ENCODE data around the gene PCDHB8.
"Not testable (repeated sequence)": the region's sequence is repeated elsewhere in the genome, so short reads cannot be mapped to it uniquely, and the experiment has no call there.

The PCDHB8 gene

GRCh38 chr5:141177577-141178191 is at the start of gene PCDHB8:
Gene PCDHB8, plus strand, starts transcription at chr5:141177790. Its CDS starts 245 bp downstream, at chr5:141178035.
- DNase-seq = peak; percentile 1

- DNase-seq = no peak
These were observed 42.4 kb upstream of the PCDHB8 start, which contains the start of gene PCDHB5 for GRCh38 chr5:141135030-141135717. Gene PCDHB5, plus strand, starts transcription at chr5:141135206. Its CDS starts 229 bp downstream, at chr5:141135435.

GRCh38 chr5:141135718-141136266 is 41.8 kb upstream of the PCDHB8 start:
- DNase-seq = no peak

GRCh38 chr5:141137346-141137745 is 40.2 kb upstream of the PCDHB8 start:
- not testable (repeated sequence) for DNase-seq

GRCh38 chr5:141149812-141150211 is 27.8 kb upstream of the PCDHB8 start, which contains the start of gene PCDHB6:
Gene PCDHB6, plus strand, starts transcription at chr5:141150057. Its CDS starts 201 bp downstream, at chr5:141150258.
- DNase-seq = no peak

GRCh38 chr5:141150224-141150992 is 27.2 kb upstream of the PCDHB8 start:
- DNase-seq = no peak

GRCh38 chr5:141150993-141151325 is 26.6 kb upstream of the PCDHB8 start:
- DNase-seq = no peak

GRCh38 chr5:141151632-141152031 is 26.0 kb upstream of the PCDHB8 start:
- DNase-seq = not testable (repeated sequence)

GRCh38 chr5:141152096-141152495 is 25.5 kb upstream of the PCDHB8 start:
- DNase-seq = not testable (repeated sequence)

- no peak for DNase-seq
These were observed 21.8 kb upstream of the PCDHB8 start for GRCh38 chr5:141155540-141156374.

GRCh38 chr5:141157356-141157755 is 20.2 kb upstream of the PCDHB8 start:
- not testable (repeated sequence) for DNase-seq

GRCh38 chr5:141157901-141158300 is 19.7 kb upstream of the PCDHB8 start:
- DNase-seq = not testable (repeated sequence)

- DNase-seq = no peak
These were observed 5.0 kb upstream of the PCDHB8 start, which contains the start of gene PCDHB7 for GRCh38 chr5:141172381-141173204. Gene PCDHB7, plus strand, starts transcription at chr5:141172644. Its CDS starts 192 bp downstream, at chr5:141172836.

- not testable (repeated sequence) for DNase-seq
These were observed 3.1 kb upstream of the PCDHB8 start for GRCh38 chr5:141174291-141175104.

GRCh38 chr5:141175933-141176332 is 1.7 kb upstream of the PCDHB8 start:
- DNase-seq = no peak

GRCh38 chr5:141179371-141179770 is 1.8 kb downstream of the PCDHB8 start:
- DNase-seq = not testable (repeated sequence)

- DNase-seq = not testable (repeated sequence)
These were observed 2.3 kb downstream of the PCDHB8 start for GRCh38 chr5:141179876-141180275.

GRCh38 chr5:141180313-141180712 is 2.7 kb downstream of the PCDHB8 start:
- no peak for DNase-seq

GRCh38 chr5:141182248-141182647 is 4.7 kb downstream of the PCDHB8 start, which contains the start of gene PCDHB16:
Gene PCDHB16, plus strand, starts transcription at chr5:141182387. Its CDS starts 173 bp downstream, at chr5:141182560.
- peak; percentile 9 for DNase-seq
